Measurements from ENCODE around the gene FAM110D.

The FAM110D gene

DNA sequence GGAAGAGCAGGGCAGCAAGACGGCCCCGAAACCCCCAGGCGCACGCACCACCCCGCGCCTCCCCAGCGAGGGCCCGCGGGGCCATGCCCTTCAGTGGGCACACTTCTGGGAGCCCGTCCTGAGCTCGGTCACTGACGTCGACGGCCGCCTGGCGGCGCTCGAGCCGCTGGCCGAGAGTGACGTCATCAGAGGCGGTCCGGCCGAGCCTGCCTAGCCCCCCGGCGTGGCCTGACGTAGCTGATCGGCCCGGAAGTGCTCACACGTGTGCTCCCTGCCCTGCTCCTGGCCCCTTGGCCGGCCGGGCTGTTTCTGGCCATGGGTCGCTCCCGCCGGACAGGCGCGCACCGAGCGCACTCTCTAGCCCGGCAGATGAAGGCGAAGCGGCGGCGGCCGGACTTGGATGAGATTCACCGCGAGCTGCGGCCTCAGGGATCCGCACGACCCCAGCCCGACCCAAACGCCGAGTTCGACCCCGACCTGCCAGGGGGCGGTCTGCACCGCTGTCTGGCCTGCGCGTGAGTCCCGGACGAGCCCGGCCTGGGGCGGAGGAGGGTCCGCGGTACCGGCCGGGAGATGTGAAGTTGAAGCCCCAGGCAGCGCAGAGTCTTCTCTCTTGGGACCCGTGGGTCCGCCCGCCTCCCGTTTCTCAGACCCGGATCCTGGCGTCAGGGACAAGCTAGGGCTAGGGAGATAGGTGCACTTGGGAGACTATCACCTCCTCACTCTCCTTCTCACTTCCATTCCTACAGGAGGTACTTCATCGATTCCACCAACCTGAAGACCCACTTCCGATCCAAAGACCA, 11.0 kb downstream of the FAM110D start, which contains the start of gene ZNF593:
TSS of gene ZNF593 (plus strand) at position 240 of the 803 bp plus-strand sequence. CDS start at position 316, 76 bp downstream.
- peak within 1 kb of the TSS; percentile 91 for H3K4me3 ChIP-seq (ENCODE audit: low read depth, low read length)
- DNase-seq (ENCODE audit: low read depth) = peak; percentile 90
- TF ChIP-seq, protein P1, sequence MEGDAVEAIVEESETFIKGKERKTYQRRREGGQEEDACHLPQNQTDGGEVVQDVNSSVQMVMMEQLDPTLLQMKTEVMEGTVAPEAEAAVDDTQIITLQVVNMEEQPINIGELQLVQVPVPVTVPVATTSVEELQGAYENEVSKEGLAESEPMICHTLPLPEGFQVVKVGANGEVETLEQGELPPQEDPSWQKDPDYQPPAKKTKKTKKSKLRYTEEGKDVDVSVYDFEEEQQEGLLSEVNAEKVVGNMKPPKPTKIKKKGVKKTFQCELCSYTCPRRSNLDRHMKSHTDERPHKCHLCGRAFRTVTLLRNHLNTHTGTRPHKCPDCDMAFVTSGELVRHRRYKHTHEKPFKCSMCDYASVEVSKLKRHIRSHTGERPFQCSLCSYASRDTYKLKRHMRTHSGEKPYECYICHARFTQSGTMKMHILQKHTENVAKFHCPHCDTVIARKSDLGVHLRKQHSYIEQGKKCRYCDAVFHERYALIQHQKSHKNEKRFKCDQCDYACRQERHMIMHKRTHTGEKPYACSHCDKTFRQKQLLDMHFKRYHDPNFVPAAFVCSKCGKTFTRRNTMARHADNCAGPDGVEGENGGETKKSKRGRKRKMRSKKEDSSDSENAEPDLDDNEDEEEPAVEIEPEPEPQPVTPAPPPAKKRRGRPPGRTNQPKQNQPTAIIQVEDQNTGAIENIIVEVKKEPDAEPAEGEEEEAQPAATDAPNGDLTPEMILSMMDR (conservative IDR thresholded peaks at IDR 0.05; ENCODE audit: low read depth, low read length) = peak; percentile 77

DNA sequence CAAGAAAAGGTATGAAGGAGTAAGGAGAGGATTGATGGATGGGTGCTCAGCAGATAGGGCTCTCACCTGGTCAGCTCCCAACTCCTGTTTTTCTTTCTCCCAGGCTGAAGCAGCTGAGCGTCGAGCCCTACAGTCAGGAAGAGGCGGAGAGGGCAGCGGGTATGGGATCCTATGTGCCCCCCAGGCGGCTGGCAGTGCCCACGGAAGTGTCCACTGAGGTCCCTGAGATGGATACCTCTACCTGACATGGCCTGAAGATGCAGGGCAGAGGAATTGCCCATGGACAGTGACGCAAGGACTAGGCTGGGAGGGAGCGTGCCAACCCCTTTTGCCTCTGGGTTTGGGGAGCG, 11.6 kb downstream of the FAM110D start:
- no peak for DNase-seq (ENCODE audit: low read depth)
- peak overlapping the region; percentile 91 for H3K4me3 ChIP-seq (ENCODE audit: low read depth, low read length)
- TF ChIP-seq, protein P1 (conservative IDR thresholded peaks at IDR 0.05; ENCODE audit: low read depth, low read length) = no peak

DNA sequence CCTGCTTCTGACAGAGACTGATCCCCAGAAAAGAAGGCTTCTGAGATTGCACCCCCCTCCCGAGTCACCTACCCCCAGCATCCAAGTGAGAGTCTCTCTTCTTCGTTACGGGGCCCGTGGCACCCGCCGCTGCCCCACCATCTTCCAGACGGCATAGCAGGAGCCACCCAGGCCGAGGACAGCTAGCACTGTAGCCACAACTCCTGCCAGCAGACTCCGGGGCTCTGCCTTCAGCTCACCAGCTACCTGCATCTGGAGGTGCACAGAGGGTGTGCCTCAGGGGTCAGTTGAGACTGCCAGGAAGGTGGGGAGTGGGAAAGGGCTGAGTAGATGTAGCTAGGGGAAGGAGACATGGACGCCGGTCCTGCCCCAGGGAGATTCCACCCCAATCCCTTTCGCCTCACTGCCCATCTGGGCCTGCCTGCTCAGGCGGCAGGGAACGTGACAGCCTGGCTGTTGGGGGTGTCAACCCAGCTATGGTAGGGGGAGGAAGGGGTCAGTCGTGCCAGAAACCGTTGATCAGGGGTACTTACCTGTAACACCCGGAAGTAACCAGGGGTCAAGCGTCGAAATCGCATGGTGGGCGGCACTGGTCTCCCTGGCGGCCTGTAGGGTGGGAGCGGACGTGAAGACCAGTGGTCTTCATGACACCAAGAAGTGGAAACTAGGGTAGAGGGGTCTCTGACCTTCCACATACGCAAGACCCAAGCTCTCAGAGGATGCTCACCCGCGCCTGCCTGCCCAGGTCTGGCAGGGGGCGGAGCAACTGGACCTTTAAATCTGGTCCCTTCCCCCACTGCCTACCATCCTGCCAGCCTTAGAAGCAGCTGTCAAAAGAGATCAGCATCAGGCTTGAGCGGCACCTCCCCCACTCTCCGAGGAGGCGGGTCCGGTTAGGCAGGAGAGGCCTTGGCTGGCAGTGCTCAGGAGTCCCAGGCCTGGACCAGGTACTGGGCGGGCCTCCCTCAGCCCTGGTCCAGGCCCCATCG, 12.5 kb downstream of the FAM110D start, which contains the start of gene ZNF593OS:
TSS of gene ZNF593OS (minus strand) at position 749 of the 989 bp plus-strand sequence. CDS start at position 578, 171 bp downstream.
- peak within 1 kb of the TSS; percentile 91 for H3K4me3 ChIP-seq (ENCODE audit: low read depth, low read length)
- no peak for DNase-seq (ENCODE audit: low read depth)
- TF ChIP-seq, protein P1 (conservative IDR thresholded peaks at IDR 0.05; ENCODE audit: low read depth, low read length) = no peak

DNA sequence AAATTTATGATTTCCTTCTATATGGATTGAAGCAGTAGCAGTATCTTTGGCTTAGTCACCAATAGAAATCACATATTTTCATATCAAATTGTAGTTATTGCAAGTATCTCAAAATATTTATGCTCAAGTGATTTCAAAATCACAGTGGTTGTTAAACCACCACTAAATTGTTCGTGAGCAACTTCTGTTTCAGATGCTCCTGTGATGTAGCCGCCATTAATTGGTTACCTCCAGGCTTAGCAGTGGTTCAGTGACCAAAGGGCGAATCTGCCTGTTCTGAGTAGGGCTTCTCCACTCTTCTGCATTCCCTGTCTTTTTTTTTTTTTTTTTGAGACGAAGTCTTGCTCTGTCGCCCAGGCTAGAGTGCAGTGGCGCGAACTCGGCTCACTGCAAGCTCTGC, 16.5 kb downstream of the FAM110D start:
- DNase-seq (ENCODE audit: low read depth) = no peak
- no peak overlapping the region for H3K4me3 ChIP-seq (ENCODE audit: low read depth, low read length)
- TF ChIP-seq, protein P1 (conservative IDR thresholded peaks at IDR 0.05; ENCODE audit: low read depth, low read length) = no peak

DNA sequence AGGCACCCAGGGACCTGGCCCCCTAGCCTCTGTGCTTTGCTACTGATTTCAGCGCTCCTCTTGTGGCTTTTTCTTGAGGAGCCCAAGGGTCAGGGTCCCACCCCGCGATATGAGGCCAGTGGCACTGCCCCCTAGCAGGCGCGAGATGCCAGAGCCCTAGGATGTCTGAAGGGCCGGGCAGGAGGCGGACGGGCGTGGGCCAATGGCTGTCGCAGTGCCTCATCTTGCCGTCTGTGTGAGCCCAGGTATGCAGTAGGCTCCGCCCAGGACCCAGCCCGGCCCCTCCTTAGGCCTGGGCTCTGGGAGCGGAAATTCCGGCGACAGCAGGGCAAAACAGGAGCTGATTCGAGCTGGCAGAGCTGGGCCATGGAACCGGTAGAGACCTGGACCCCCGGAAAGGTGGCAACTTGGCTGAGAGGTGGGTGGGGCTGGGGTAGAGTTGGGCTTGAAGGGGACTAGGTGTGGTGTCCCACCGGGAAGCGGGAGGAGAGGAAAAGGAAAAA, 18.4 kb downstream of the FAM110D start, which contains the start of gene CNKSR1:
TSS of gene CNKSR1 (plus strand) at position 310 of the 503 bp plus-strand sequence. CDS start at position 367, 57 bp downstream.
- DNase-seq (ENCODE audit: low read depth) = no peak
- TF ChIP-seq, protein P1 (conservative IDR thresholded peaks at IDR 0.05; ENCODE audit: low read depth, low read length) = no peak
- no peak within 1 kb of the TSS for H3K4me3 ChIP-seq (ENCODE audit: low read depth, low read length)

DNA sequence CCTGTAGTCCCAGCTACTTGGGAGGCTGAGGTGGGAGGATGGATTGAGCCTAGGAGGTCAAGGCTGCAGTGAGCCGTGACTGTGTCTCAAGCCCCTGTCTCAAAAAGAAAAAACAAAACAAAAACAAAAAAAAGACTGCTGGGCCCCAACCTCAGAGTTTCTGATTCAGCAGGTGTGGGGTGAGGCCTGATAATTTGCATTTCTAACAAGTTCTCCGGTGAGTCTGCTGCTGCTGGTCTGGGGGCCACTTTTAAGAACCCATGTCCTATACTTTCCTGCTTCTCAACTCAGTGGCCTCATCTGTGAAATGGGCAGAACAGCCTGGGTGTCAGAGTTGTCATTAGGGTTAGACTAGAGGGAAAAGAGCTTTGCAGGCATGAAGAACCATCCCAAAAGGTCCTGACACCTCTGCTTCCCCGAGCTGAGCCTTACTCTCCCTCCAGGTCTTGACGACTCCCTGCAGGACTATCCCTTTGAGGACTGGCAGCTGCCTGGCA, 21.2 kb downstream of the FAM110D start:
- DNase-seq (ENCODE audit: low read depth) = no peak
- TF ChIP-seq, protein P1 (conservative IDR thresholded peaks at IDR 0.05; ENCODE audit: low read depth, low read length) = no peak
- H3K4me3 ChIP-seq (ENCODE audit: low read depth, low read length) = no peak overlapping the region
